NCI-H446 treated with DMSO at 0.1 percent for 48 hours (cell line): ENCODE data around the gene NDUFV1.
A peak's percentile ranks its signal among the peaks of the same experiment; 100 is the strongest.
"Not testable (repeated sequence)": the region's sequence is repeated elsewhere in the genome, so short reads cannot be mapped to it uniquely, and the experiment has no call there.

Experiments
- DNase-seq: peaks from one replicate; lab custom pipeline; 2025; lab: John Stamatoyannopoulos, UW

The NDUFV1 gene

GRCh38 chr11:67606492-67607295 lies at the start of gene NDUFV1:
Gene NDUFV1 (plus strand): TSS chr11:67606936. CDS start chr11:67607005, 69 bp downstream.
- peak; percentile 83 for DNase-seq

GRCh38 chr11:67558084-67558772 lies 48.5 kb upstream of the NDUFV1 start:
- DNase-seq = no peak

- no peak for DNase-seq
These were observed 44.6 kb upstream of the NDUFV1 start for GRCh38 chr11:67561971-67562619.

- no peak for DNase-seq
These were observed 43.6 kb upstream of the NDUFV1 start for GRCh38 chr11:67562963-67563704.

- DNase-seq = not testable (repeated sequence)
These were observed 43.0 kb upstream of the NDUFV1 start for GRCh38 chr11:67563705-67564114.

GRCh38 chr11:67564230-67564629 lies 42.5 kb upstream of the NDUFV1 start:
- no peak for DNase-seq

GRCh38 chr11:67571443-67571842 lies 35.3 kb upstream of the NDUFV1 start:
- DNase-seq = no peak

- no peak for DNase-seq
These were observed 34.4 kb upstream of the NDUFV1 start for GRCh38 chr11:67572305-67572704.

- no peak for DNase-seq
These were observed 33.9 kb upstream of the NDUFV1 start for GRCh38 chr11:67572747-67573419.

GRCh38 chr11:67574938-67575337 lies 31.8 kb upstream of the NDUFV1 start:
- DNase-seq = no peak

- no peak for DNase-seq
These were observed 29.8 kb upstream of the NDUFV1 start for GRCh38 chr11:67576735-67577475.

- no peak for DNase-seq
These were observed 28.8 kb upstream of the NDUFV1 start for GRCh38 chr11:67577951-67578350.

GRCh38 chr11:67581469-67581868 lies 25.3 kb upstream of the NDUFV1 start:
- DNase-seq = no peak

- no peak for DNase-seq
These were observed 24.7 kb upstream of the NDUFV1 start for GRCh38 chr11:67582011-67582410.

- peak; percentile 78 for DNase-seq
These were observed 23.2 kb upstream of the NDUFV1 start, which contains the start of gene GSTP1 for GRCh38 chr11:67583247-67584204. Gene GSTP1 (plus strand): TSS chr11:67583812. CDS start chr11:67583844, 32 bp downstream.

GRCh38 chr11:67584205-67584880 lies 22.4 kb upstream of the NDUFV1 start:
- no peak for DNase-seq

- DNase-seq = no peak
These were observed 21.6 kb upstream of the NDUFV1 start for GRCh38 chr11:67584881-67585873.

- DNase-seq = no peak
These were observed 20.8 kb upstream of the NDUFV1 start for GRCh38 chr11:67585911-67586310.
